B cell (primary cell): ENCODE data around the gene CCDC124. TPM values are rescaled to one million over a fixed set of nuclear protein-coding genes. Genes with fewer than 3 reads are reported as not detected.

Experiments used
- ATAC-seq: fragments of 200-7000 bp; cut with Tn5 transposase; one replicate; pipeline ENCODE4 v1.10.0; 2021; ENCODE audit warnings: low read depth, mild to moderate bottlenecking, moderate number of reproducible peaks, moderate library complexity
- CTCF ChIA-PET: fragments of 350-600 bp; sonication (Branson Sonifier 250); formaldehyde crosslinking; loops from one replicate; lab custom pipeline; 2021; ENCODE audit warnings: antibody characterized with exemption, inconsistent platforms; lab: Charles Lee
- POLR2A ChIA-PET: fragments of 350-600 bp; sonication (Branson Sonifier 250); formaldehyde crosslinking; loops from one replicate; lab custom pipeline; 2021; ENCODE audit warnings: antibody characterized with exemption; lab: Charles Lee
- DNase-seq: peaks from one replicate; pipeline ENCODE4 v3.0.0; 2013
- H2AFZ ChIP-seq: 2 replicates; pipeline ENCODE4 v1.6.1; 2012; ENCODE audit warnings: mild to moderate bottlenecking, low read depth, low read length; ENCODE audit not compliant: insufficient read depth, poor library complexity, severe bottlenecking
- H3K27ac ChIP-seq, 2 donors: 1 replicate in 1 of 2; 2 replicates in 1 of 2; pipeline ENCODE4 v1.5.1; 2012 to 2013; ENCODE audit warnings: low read length in 2 of 2, mild to moderate bottlenecking in 2 of 2, moderate library complexity in 1 of 2
- H3K27me3 ChIP-seq, 4 experiments: fragments of 200-600 bp in 1 of 4; sonication (generic) in 1 of 4; replicated peaks in 1 of 4; 1 replicate in 2 of 4; 2 replicates in 2 of 4; pipeline versions ENCODE4 v1.6.1 to v1.7.0; 2013 to 2016; ENCODE audit warnings: low read length in 3 of 4, mild to moderate bottlenecking in 2 of 4, mixed read lengths in 1 of 4, moderate library complexity in 1 of 4; ENCODE audit not compliant: insufficient read depth in 4 of 4, control insufficient read depth in 3 of 4; ENCODE audit errors: control extremely low read depth in 1 of 4
- H3K36me3 ChIP-seq, 2 experiments: replicated peaks in 1 of 2; 1 replicate in 1 of 2; 2 replicates in 1 of 2; pipeline versions ENCODE4 v1.6.1 to v1.7.1; 2013; ENCODE audit warnings: low read length in 1 of 2; ENCODE audit not compliant: insufficient read depth in 2 of 2, control insufficient read depth in 1 of 2; ENCODE audit errors: control extremely low read depth in 1 of 2, extremely low read depth in 1 of 2
- H3K4me1 ChIP-seq, 2 donors: fragments of 200-600 bp in 1 of 2; sonication (generic) in 1 of 2; 1 replicate in 1 of 2; 2 replicates in 1 of 2; pipeline versions ENCODE4 v1.5.1 to v1.6.1; 2013 to 2017; ENCODE audit warnings: low read length in 2 of 2; ENCODE audit not compliant: control insufficient read depth in 2 of 2, insufficient read depth in 2 of 2
- H3K4me2 ChIP-seq: replicated peaks from 2 replicates; pipeline ENCODE3; 2012; ENCODE audit warnings: mild to moderate bottlenecking, low read depth, low read length; ENCODE audit not compliant: poor library complexity, severe bottlenecking
- H3K4me3 ChIP-seq, 5 experiments: fragments of 200-600 bp in 1 of 5; sonication (generic) in 1 of 5; 1 replicate in 3 of 5; 2 replicates in 2 of 5; pipeline versions ENCODE4 v1.5.1 to v1.7.0; 2011 to 2016; ENCODE audit warnings: low read length in 4 of 5, mild to moderate bottlenecking in 4 of 5, low read depth in 2 of 5, control low read depth in 1 of 5, moderate library complexity in 1 of 5; ENCODE audit not compliant: insufficient read depth in 1 of 5; ENCODE audit errors: control extremely low read depth in 1 of 5, extremely low read depth in 1 of 5
- H3K79me2 ChIP-seq: fragments of 200-600 bp; sonication (generic); one replicate; pipeline ENCODE4 v1.6.0; 2016; ENCODE audit warnings: low read length; ENCODE audit not compliant: control insufficient read depth, insufficient read depth
- H3K9ac ChIP-seq: fragments of 200-600 bp; sonication (generic); 2 replicates; pipeline ENCODE4 v1.6.1; 2017; ENCODE audit warnings: mild to moderate bottlenecking, low read length, moderate library complexity
- H3K9me3 ChIP-seq, 3 donors: one replicate each; pipeline versions ENCODE4 v1.6.1 to v1.7.1; 2013; ENCODE audit warnings: low read length in 2 of 3; ENCODE audit not compliant: control insufficient read depth in 2 of 3, insufficient read depth in 1 of 3; ENCODE audit errors: control extremely low read depth in 1 of 3
- H4K20me1 ChIP-seq: 2 replicates; pipeline ENCODE4 v1.6.0; 2012; ENCODE audit warnings: mild to moderate bottlenecking, low read length; ENCODE audit not compliant: insufficient read depth, control insufficient read depth, poor library complexity, severe bottlenecking
- H3K27ac Mint-ChIP-seq: one replicate; pipeline ENCODE4 v1.8.0; 2021; ENCODE audit warnings: mixed read lengths
- H3K27me3 Mint-ChIP-seq: one replicate; pipeline ENCODE4 v1.8.0; 2021; ENCODE audit warnings: mixed read lengths
- H3K4me1 Mint-ChIP-seq: one replicate; pipeline ENCODE4 v1.8.0; 2021; ENCODE audit warnings: mixed read lengths
- H3K4me3 Mint-ChIP-seq: one replicate; pipeline ENCODE4 v1.8.0; 2021; ENCODE audit warnings: mixed read lengths
- H3K9me3 Mint-ChIP-seq: one replicate; pipeline ENCODE4 v1.8.0; 2022; ENCODE audit warnings: mixed read lengths; ENCODE audit not compliant: insufficient read depth
- EZH2 ChIP-seq: IDR thresholded peaks from 2 replicates; pipeline ENCODE4 v1.6.1; 2012; ENCODE audit warnings: borderline replicate concordance, low read depth, mild to moderate bottlenecking, moderate library complexity, low read length; ENCODE audit not compliant: insufficient read depth, poor library complexity, severe bottlenecking
- WGBS: methylation state at CpG from one replicate; pipeline ENCODE4 v1.1.5; 2013; ENCODE audit warnings: missing lambda C conversion rate; ENCODE audit not compliant: insufficient coverage; 5-methylcytosine and 5-hydroxymethylcytosine counted together
- intact Hi-C: fragments of 100-400 bp; cut with micrococcal nuclease; formaldehyde crosslinking; loops from one replicate; pipeline ENCODE4 v1.10.0; 2022
- polyA plus RNA-seq: library from polyadenylated mRNA; depleted of rRNA; stranded (reverse); fragments of >200 nt; gene quantifications from 2 replicates; pipeline ENCODE4 v1.2.3, GENCODE V29; 2012
- total RNA-seq, 2 donors: library from RNA; stranded (reverse); fragments of 120-200 nt in 1 of 2; gene quantifications; 1 replicate in 1 of 2; 2 replicates in 1 of 2; pipeline versions ENCODE4 v1.2.3 to v1.2.4, GENCODE V29; 2013 to 2022
- TF ChIP-seq, protein P1 (sequence below): fragments of 200-600 bp; IDR thresholded peaks from one replicate; pipeline ENCODE4 v1.8.0; 2022; ENCODE audit warnings: antibody characterized with exemption, mild to moderate bottlenecking

Gene CCDC124
- total and polyA plus RNA-seq, 2 donors (not counting 1 experiment from before 2014, with no cell fraction given), result 25.0 to 57.8 TPM

DNA sequence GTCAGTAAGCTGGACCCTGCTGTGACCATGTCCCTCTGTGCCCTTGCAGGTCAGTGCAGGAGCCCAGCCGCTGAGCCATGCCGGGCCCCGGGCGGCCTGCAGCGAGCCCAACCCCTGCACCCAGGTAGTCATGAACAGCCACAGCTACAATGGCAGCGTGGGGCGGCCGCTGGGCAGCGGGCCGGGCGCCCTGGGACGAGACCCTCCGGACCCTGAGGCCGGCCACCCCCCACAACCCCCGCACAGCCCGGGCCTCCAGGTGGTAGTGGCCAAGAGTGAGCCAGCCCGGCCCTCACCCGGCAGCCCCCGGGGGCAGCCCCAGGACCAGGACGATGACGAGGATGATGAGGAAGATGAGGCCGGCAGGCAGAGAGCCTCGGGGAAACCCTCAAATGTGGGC lies 40.9 kb downstream of the CCDC124 start:
- no peaks in the 10 kb centered on the region for H3K9me3 Mint-ChIP-seq
- H3K4me3 Mint-ChIP-seq, result no peak overlapping the region
- Histone ChIP-seq H3K4me2 (no peak overlapping the region), H3K4me1 (no peaks in the 10 kb centered on the region), H3K27me3 (peaks cover 0 to under 1% (median 0%) of the 10 kb centered on the region in 4 experiments), H3K9ac (no peak overlapping the region), H3K79me2 (no peaks in the 10 kb centered on the region), H3K36me3 (no peaks in the 10 kb centered on the region), H2AFZ (no peak overlapping the region), H4K20me1 (no peaks in the 10 kb centered on the region), H3K27ac (no peak overlapping the region), H3K9me3 (no peaks in the 10 kb centered on the region), H3K4me3 (no peak overlapping the region)
- H3K4me1 Mint-ChIP-seq, result peaks cover under 1% of the 10 kb centered on the region
- TF ChIP-seq EZH2, result no peak
- TF ChIP-seq, protein P1, sequence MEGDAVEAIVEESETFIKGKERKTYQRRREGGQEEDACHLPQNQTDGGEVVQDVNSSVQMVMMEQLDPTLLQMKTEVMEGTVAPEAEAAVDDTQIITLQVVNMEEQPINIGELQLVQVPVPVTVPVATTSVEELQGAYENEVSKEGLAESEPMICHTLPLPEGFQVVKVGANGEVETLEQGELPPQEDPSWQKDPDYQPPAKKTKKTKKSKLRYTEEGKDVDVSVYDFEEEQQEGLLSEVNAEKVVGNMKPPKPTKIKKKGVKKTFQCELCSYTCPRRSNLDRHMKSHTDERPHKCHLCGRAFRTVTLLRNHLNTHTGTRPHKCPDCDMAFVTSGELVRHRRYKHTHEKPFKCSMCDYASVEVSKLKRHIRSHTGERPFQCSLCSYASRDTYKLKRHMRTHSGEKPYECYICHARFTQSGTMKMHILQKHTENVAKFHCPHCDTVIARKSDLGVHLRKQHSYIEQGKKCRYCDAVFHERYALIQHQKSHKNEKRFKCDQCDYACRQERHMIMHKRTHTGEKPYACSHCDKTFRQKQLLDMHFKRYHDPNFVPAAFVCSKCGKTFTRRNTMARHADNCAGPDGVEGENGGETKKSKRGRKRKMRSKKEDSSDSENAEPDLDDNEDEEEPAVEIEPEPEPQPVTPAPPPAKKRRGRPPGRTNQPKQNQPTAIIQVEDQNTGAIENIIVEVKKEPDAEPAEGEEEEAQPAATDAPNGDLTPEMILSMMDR, result no peak
- no peak overlapping the region for H3K27ac Mint-ChIP-seq
- POLR2A ChIA-PET, result no interaction called here
- CTCF ChIA-PET, result no interaction called here
- ATAC-seq (no peak), DNase-seq (no peak)
- 91% methylated on average over 23 of the region's 23 CpGs for WGBS
- peaks cover 3% of the 10 kb centered on the region for H3K27me3 Mint-ChIP-seq
- intact Hi-C loops, result no loop called here

DNA sequence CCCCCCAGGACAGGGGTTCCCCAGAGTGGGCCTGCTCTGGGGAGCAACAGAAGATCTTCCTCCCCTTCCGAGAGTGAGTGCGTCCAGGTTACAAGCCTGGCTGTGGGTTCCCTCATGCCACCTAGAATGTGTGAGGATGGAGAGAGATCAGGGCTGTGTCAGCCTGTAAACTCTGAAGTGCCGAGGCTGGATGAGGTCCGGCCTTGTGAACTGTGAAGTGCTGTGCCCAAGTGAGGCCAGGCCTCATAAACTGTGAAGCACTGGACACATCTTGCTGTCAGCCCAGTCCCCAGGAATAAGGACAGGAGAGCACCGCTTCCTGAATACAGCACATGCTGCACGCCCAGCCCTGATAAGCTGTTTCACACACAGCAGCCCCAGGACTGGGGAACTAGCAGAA lies 41.7 kb downstream of the CCDC124 start:
- Histone ChIP-seq H3K4me1 (peaks cover 2 to 4% of the 10 kb centered on the region in 2 donors), H4K20me1 (no peaks in the 10 kb centered on the region), H3K79me2 (no peaks in the 10 kb centered on the region), H3K9me3 (no peaks in the 10 kb centered on the region), H2AFZ (no peak overlapping the region), H3K9ac (no peak overlapping the region), H3K27me3 (no peaks in the 10 kb centered on the region), H3K27ac (no peak overlapping the region), H3K4me2 (no peak overlapping the region), H3K4me3 (no peak overlapping the region), H3K36me3 (no peaks in the 10 kb centered on the region)
- no peak for ATAC-seq
- no peak for TF ChIP-seq EZH2
- TF ChIP-seq, protein P1, result no peak
- H3K27ac Mint-ChIP-seq, result no peak overlapping the region
- peaks cover 5% of the 10 kb centered on the region for H3K4me1 Mint-ChIP-seq
- H3K9me3 Mint-ChIP-seq, result no peaks in the 10 kb centered on the region
- no peak for DNase-seq
- ChIA-PET POLR2A (no interaction called here), CTCF (no interaction called here)
- 97% methylated on average over 5 of the region's 6 CpGs for WGBS
- intact Hi-C loops, result no loop called here
- no peak overlapping the region for H3K4me3 Mint-ChIP-seq
- peaks cover 3% of the 10 kb centered on the region for H3K27me3 Mint-ChIP-seq
